AG04449 (cell line): Measurements from ENCODE around the gene BCL2L1.

Experiments
- CTCF ChIA-PET: fragments of 350-600 bp; formaldehyde crosslinking; extraction: SDS; loops from one replicate; lab custom pipeline; 2021; ENCODE audit warnings: antibody characterized with exemption; lab: Yijun Ruan, JAX
- POLR2A ChIA-PET: fragments of 400-600, 350-600 bp; formaldehyde crosslinking; extraction: SDS; loops from one replicate; lab custom pipeline; 2020; ENCODE audit warnings: antibody characterized with exemption, inconsistent platforms; lab: Yijun Ruan, JAX
- DNase-seq: peaks from one replicate; pipeline ENCODE4 v3.0.0-alpha.2; 2010; ENCODE audit warnings: low read depth, low spot score
- H3K4me3 ChIP-seq: 2 replicates; pipeline ENCODE4 v1.5.1; 2011; ENCODE audit warnings: low read depth, mild to moderate bottlenecking, control low read depth, low read length
- TF ChIP-seq, protein P1 (sequence below): IDR thresholded peaks from one replicate; pipeline ENCODE4 v1.5.1; 2011; ENCODE audit warnings: mild to moderate bottlenecking, moderate library complexity, low read length, control low read depth, inconsistent platforms; ENCODE audit not compliant: insufficient read depth; ENCODE audit errors: missing control alignments

BCL2L1 gene

DNA sequence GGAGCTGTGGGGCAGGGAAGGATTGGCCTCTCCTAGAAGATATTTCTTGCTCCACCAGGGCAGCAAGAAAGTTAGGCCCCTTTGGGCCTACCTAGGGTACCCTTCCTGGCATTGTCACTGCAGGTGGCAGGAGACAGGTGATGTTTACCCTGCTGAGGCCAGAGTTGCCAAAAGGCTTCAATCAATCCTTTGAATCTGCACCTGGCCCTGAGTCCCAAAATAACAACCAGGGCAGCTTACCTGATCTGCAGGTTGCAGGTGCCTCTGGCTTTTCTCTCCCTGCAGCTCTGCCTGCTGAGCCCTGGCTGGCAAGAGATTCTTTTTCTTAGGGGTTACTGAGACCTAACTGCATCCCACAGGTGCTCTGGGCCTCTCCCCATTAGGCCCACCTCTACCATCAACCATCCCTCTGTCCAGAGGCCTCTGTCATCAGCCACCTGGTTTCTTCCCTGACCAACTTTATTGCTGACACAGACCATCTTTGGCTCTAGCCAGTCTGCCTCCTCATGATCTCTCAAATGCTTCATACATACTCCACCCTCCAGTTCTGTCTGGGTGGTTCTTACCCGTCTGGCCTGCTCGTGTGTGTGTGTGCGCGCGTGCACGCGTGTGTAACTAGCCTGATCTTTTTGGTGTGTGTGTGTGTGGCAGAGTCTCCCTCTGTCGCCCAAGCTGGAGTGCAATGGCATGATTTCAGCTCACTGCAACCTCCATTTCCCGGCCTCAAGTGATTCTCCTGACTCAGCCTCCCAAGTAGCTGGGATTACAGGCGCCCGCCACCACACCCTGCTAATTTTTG lies 13.7 kb downstream of the BCL2L1 start:
- TF ChIP-seq, protein P1, sequence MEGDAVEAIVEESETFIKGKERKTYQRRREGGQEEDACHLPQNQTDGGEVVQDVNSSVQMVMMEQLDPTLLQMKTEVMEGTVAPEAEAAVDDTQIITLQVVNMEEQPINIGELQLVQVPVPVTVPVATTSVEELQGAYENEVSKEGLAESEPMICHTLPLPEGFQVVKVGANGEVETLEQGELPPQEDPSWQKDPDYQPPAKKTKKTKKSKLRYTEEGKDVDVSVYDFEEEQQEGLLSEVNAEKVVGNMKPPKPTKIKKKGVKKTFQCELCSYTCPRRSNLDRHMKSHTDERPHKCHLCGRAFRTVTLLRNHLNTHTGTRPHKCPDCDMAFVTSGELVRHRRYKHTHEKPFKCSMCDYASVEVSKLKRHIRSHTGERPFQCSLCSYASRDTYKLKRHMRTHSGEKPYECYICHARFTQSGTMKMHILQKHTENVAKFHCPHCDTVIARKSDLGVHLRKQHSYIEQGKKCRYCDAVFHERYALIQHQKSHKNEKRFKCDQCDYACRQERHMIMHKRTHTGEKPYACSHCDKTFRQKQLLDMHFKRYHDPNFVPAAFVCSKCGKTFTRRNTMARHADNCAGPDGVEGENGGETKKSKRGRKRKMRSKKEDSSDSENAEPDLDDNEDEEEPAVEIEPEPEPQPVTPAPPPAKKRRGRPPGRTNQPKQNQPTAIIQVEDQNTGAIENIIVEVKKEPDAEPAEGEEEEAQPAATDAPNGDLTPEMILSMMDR: no peak
- ChIA-PET POLR2A (no interaction called here), CTCF (interaction anchor here (1.2 to 3.9 kb wide), 2 partner anchors 15 to 48 kb away, joined by 4 to 18 read pairs; no protein-coding TSS in a partner anchor)
- no peak for DNase-seq
- no peak overlapping the region for H3K4me3 ChIP-seq

DNA sequence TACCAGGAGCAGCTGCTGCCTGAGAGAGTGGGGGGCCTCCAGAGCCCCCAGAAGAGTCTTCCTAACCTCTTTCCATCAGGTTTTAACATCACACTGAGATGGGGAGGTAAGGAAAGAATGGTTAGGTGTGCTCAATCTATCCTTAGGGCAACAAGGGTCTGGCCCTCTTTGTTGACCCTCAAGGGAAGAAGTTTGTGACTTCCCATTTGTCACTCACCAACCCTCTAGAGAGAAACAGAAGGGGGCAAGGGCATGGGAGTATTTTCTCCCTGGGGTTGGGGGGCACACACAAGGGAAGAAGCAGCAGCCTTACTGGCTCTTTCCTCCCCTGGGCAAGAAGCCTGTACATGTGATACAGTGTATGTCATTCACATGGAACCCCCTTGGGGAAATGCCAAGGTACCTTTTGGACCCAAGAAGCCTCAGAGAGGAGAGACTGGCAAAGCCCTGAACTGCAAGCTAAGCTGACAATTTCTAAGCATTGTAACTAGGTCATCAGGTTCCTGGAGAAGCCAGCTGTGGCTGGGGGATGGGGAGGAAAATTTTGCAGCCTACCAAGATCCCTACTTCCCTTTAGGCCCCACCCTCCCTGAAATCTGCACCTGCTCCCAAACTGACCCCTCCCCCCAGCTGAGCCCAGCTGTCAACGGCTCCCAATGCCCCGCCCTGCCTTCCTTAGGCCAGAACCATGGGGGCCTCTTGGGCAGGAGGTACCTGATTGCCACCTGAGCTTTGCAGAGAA lies 14.5 kb downstream of the BCL2L1 start:
- no peak overlapping the region for H3K4me3 ChIP-seq
- ChIA-PET POLR2A (no interaction called here), CTCF (interaction anchor here (1.2 to 4.8 kb wide), 3 partner anchors 15 to 47 kb away, joined by 4 to 41 read pairs (median 18); partner anchors contain the start of gene BCL2L1)

DNA sequence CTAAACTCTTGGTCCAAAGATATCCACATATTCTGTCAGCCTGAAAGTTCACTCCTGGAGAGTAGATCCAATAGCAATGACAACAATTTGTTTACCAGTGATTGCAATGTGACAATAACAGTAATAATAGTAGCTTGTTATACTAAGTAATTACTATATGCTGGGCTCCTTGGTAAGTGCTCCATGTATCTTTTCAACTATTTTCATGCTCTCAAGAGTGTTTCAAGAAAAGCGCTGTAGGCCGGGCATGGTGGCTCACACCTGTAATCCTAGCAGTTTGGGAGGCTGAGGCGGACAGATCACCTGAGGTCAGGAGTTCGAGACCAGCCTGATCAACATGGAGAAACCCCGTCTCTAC lies 15.4 kb downstream of the BCL2L1 start:
- POLR2A ChIA-PET: no interaction called here
- TF ChIP-seq, protein P1: no peak
- no peak for DNase-seq
- no peak overlapping the region for H3K4me3 ChIP-seq
- CTCF ChIA-PET: interaction anchor here (1.2 to 4.8 kb wide), 4 partner anchors 11 to 94 kb away, joined by 3 to 41 read pairs (median 4); partner anchors contain the start of gene BCL2L1

More for the DNA sequence above, 14.5 kb downstream of the BCL2L1 start:
- DNase-seq: no peak
- TF ChIP-seq, protein P1: no peak

DNA sequence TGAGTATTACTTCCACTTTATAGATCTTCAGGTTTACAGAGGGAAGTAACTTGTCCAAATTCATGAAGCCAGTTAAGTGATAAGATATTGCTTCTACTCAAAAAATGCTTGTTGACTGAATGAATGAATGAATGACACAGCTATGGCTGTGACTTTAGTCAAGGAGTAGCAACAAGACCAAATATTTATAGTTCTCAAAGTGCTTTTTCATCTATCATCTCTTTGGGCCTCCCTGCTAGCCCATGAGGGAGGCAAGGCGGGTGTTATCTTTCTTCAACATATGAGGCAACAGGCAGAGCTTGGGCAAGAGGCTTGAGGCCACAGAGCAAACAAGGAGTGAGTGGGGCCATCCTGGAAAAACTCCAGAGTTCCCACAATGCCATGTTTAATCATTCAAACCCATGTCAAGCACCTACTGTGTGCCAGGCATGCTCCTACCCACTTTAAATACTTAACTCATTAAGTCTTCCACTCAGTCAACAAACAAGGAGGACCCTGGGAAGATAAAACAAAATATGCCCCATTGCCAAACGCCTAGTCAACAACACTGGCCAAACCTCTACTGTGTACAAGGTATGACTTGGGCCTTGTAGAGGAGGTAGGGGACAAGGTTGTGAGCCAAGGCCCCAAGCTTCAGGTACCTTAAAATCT lies 15.9 kb downstream of the BCL2L1 start:
- ChIA-PET POLR2A (no interaction called here), CTCF (interaction anchor here (1.2 to 4.8 kb wide), 4 partner anchors 12 to 94 kb away, joined by 3 to 41 read pairs (median 4); partner anchors contain the start of gene BCL2L1)
- TF ChIP-seq, protein P1: no peak
- no peak for DNase-seq
- no peak overlapping the region for H3K4me3 ChIP-seq

DNA sequence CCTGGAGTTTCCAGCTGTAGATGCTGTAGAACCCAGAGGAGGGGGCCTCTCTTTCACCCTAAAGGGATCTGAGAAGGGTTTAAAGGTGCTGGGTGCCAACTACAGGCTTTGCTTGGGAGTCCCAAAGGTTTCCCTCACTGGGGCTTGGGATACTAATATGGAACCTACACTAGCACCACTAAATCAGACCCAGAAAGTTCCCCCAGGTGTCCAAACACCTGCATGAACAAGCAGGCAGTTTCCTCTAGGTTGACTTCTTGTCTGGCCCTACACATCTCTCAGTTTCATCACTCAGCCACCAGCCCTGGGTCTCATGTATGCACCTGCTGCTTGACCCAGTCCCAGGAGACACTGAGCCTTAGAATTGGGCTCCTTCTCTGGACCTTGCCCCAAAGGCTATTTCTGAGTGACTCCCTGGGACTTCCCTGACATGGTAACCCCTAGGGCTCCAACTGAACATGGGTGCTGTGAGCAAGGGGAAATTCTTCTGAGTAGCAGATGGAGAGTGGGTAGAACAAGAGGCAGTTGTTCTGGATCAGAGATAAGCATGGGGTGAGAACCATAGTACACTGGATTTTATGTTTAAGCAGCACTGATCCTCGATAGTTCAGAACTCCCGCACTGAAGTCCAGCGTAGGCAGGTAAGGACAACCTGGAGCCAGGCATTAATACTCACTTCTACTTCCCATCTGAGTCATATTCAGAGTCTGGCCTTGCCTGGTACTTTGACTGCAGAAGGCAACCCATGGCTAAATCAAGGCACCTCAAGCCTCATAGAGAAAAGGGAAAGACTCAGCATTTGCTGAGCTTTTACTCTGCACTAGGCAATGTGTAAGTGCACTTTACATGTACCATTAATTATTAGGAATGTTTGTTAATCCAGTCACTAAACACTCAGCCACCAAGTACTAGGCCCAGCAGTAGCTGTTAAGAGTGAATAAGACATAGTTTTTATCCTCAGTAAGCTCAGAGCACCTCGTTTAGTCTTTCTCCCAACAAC lies 16.8 kb downstream of the BCL2L1 start:
- POLR2A ChIA-PET: no interaction called here
- CTCF ChIA-PET: interaction anchor here (0.5 to 7.4 kb wide), 6 partner anchors 8 to 201 kb away, joined by 3 to 41 read pairs (median 6); partner anchors contain the start of gene BCL2L1
- no peak for DNase-seq
- TF ChIP-seq, protein P1: no peak
- H3K4me3 ChIP-seq: no peak overlapping the region
